CD4-positive, alpha-beta T cell treated with Interleukin-4 for 4 hours (primary cell): Measurements from ENCODE around the gene RAET1E.
"Not testable (repeated sequence)": the region's sequence is repeated elsewhere in the genome, so short reads cannot be mapped to it uniquely, and the experiment has no call there.

Experiments used
- DNase-seq: peaks from one replicate; pipeline ENCODE4 v3.0.0-alpha.2; 2020

Gene RAET1E

DNA sequence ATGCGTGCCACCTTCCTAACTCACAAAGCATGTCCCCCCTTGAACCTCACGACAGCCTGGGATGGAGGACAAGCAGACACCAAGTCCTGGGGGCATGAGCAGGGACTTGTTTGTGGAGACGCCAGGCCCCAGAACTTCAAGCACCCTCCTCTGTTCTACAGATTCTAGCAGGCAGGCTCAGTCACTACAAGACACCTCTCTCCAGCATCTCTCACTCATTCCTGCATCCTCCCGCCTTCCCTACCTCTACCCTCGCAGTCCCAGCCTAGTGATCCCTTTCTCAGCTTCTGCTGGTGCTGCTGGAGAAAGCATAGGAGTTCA, 37.4 kb downstream of the RAET1E start:
- no peak for DNase-seq

DNA sequence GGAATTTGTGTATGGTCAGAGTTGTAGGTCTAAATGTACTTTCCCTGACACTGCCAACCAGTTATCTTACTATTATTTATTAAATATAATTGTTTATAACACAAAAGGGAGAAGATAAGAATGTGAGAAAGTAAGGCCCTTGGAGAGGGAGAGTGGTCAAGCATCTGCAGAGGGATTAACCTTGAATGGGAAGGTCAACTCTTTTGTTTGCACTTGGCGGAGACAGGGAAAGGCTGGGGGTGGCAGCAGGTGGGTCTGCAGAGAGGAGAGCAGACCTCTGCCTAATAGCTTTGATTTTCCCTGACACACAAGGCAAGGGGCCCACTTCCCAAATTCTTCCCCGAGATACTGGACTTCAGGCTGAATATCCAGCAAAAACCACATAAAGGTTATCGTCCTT, 38.0 kb downstream of the RAET1E start:
- no peak for DNase-seq

- no peak for DNase-seq
Observed at GRCh38 chr6:149859368-149859767, 38.5 kb downstream of the RAET1E start.

DNA sequence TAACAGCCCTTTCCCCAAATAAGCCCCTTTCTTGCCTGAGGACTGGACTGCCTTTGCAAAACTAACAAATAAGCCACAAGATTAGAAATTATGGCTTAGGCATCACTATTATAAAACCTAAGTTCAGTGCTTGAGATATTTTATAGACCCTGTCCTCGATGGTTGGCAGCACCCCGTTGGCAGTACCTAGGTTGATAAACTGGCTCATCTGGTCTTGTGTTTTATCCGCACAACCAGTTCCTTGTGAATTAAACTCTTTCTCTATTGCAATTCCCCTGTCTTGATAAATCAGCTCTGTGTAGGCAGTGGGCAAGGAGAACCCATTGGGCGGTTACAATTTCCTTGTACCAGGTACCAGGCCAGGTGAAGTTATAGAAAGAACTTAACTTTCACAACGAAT, 40.4 kb downstream of the RAET1E start:
- DNase-seq = no peak

DNA sequence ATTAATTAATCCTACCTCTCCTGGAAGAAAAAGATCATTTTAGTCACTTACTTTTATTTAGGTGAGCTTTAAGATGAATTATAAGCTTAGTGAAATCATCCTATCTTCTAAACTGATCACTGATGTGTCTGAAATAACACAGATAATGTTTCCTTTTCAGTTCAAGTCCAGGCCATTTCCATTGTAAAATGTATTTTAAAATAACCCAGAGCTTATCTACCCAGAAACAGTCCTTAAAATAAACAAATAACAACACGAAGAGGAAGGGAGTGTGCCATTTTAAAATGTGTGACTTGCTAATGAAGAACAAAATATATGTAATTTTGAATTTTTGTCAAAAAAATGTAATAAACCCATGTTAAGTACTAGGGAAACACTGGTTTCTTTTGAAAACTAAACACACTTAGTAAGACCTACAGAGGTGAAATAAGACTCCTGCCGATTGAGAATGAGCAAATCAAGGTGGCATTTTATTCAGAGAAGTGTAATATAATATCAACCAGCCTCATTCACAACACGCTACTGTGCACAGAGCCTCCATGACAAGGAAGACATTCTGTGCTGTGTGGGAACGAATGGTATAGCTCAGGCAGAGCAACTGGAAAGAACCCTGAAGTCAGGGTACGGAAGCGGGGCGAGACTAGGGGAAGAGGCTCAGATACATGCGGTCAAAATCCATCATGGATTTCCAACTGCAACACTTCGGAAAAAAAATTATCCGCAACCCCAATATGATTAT, 41.5 kb downstream of the RAET1E start:
- no peak for DNase-seq

- no peak for DNase-seq
Observed at GRCh38 chr6:149855741-149856140, 42.2 kb downstream of the RAET1E start.

GRCh38 chr6:149855040-149855654, 42.8 kb downstream of the RAET1E start:
- DNase-seq = no peak

- no peak for DNase-seq
Observed at GRCh38 chr6:149854532-149854931, 43.4 kb downstream of the RAET1E start.

DNA sequence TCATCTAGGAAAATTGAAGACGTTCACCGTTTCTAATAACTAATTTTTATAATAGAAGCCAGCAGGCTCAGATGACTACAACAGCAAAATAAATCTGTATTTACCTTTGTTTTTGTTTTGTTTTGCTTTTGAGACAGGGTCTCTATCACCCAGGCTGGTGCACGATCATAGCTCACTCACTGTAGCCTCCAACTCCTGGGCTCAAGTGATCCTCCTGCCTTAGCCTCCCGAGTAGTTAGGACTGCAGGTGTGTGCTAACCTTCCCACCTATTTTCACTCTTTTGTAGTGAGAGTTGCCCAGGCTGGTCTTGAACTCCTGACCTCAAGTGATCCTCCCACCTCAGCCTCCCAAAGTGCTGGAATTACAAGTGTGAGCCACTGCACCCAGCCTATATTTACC, 43.9 kb downstream of the RAET1E start:
- not testable (repeated sequence) for DNase-seq

DNA sequence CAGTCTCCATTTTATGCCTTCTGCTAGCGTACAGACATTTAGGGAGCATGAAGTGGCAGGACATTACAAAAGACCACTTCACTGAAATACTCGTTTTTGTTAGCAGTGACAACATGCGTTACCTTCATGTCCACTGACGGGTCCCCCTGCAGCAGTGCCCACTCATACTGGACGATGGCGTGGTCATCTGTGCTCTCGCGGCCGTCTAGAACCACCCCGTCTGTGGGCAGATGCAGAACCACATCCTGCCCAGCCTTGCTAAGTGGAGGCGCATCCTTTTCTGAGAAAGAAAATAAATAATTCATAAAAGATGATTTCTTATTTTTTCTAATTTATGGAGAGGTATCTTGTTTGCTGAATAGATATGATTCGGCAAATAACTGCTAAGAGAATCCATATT, 45.0 kb downstream of the RAET1E start:
- DNase-seq = no peak

- DNase-seq = no peak
Observed at GRCh38 chr6:149852180-149852579, 45.7 kb downstream of the RAET1E start.

GRCh38 chr6:149851461-149852110, 46.3 kb downstream of the RAET1E start:
- DNase-seq = no peak

- not testable (repeated sequence) for DNase-seq
Observed at GRCh38 chr6:149848343-149848742, 49.6 kb downstream of the RAET1E start.
